Prostate gland (tissue), 2 donors: ENCODE data around the gene ZNF124.

Experiments
- POLR2A ChIP-seq: fragments of 450-650 bp; IDR thresholded peaks from one replicate; pipeline ENCODE4 v1.6.1; 2016; ENCODE audit warnings: antibody characterized with exemption, mild to moderate bottlenecking
- TF ChIP-seq, protein P1 (sequence below), 4 experiments: fragments of 200-600 bp in 2 of 4; fragments of 450-650 bp in 2 of 4; sonication (generic) in 2 of 4; IDR thresholded peaks; 1 replicate in 3 of 4; 2 replicates in 1 of 4; pipeline ENCODE4 v1.5.1; 2016 to 2019; ENCODE audit warnings: antibody characterized with exemption in 4 of 4, mild to moderate bottlenecking in 2 of 4, moderate library complexity in 2 of 4

DNA sequence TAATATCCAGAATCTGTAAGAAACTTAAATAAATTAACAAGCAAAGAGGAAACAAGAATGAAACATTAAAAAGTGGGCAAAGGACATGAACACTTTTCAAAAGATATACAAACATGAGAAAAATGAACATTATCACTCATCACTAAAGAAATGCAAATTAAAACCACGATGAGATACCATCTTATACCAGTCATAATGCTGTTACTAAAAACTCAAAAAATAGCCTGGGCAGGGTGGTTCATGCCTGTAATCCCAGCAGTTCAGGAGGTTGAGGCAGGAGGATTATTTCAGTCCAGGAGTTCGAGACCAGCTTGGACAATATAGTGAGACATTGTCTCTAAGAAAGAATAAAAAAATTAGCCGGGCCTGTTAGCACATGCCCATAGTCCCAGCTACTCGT is 6.1 kb downstream of the ZNF124 start:
- TF ChIP-seq POLR2A: no peak
- TF ChIP-seq, protein P1, sequence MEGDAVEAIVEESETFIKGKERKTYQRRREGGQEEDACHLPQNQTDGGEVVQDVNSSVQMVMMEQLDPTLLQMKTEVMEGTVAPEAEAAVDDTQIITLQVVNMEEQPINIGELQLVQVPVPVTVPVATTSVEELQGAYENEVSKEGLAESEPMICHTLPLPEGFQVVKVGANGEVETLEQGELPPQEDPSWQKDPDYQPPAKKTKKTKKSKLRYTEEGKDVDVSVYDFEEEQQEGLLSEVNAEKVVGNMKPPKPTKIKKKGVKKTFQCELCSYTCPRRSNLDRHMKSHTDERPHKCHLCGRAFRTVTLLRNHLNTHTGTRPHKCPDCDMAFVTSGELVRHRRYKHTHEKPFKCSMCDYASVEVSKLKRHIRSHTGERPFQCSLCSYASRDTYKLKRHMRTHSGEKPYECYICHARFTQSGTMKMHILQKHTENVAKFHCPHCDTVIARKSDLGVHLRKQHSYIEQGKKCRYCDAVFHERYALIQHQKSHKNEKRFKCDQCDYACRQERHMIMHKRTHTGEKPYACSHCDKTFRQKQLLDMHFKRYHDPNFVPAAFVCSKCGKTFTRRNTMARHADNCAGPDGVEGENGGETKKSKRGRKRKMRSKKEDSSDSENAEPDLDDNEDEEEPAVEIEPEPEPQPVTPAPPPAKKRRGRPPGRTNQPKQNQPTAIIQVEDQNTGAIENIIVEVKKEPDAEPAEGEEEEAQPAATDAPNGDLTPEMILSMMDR (IDR thresholded peaks at IDR 0.05): no peak
